RCC 7860 (cell line): ENCODE data around the gene SPTB.

Experiments used
- DNase-seq: peaks from one replicate; pipeline ENCODE4 v3.0.0-alpha.2; 2015; ENCODE audit warnings: low spot score
- FAIRE-seq: peaks from 2 replicates; lab custom pipeline; 2012; peaks lifted over from hg19 to GRCh38; lab: Jason Lieb, UNC

SPTB gene

GRCh38 chr14:64889352-64889751, 9.6 kb upstream of the SPTB start:
- no peak for FAIRE-seq
- DNase-seq = no peak

- DNase-seq = no peak
- FAIRE-seq = no peak
Measured at GRCh38 chr14:64885559-64885958, 5.9 kb upstream of the SPTB start.

- DNase-seq (no peak), FAIRE-seq (no peak)
Measured at GRCh38 chr14:64880221-64881121, 764 bp upstream of the SPTB start.

- DNase-seq = no peak
- no peak for FAIRE-seq
Measured at GRCh38 chr14:64878837-64879634, 671 bp downstream of the SPTB start.

GRCh38 chr14:64877846-64878245, 1.9 kb downstream of the SPTB start:
- DNase-seq = no peak
- FAIRE-seq = no peak

- FAIRE-seq (no peak), DNase-seq (no peak)
Measured at GRCh38 chr14:64875350-64875749, 4.4 kb downstream of the SPTB start.

- DNase-seq (no peak), FAIRE-seq (no peak)
Measured at GRCh38 chr14:64873506-64874219, 6.0 kb downstream of the SPTB start.

GRCh38 chr14:64871344-64871743, 8.4 kb downstream of the SPTB start:
- FAIRE-seq (no peak), DNase-seq (no peak)

GRCh38 chr14:64870160-64870559, 9.5 kb downstream of the SPTB start:
- DNase-seq (no peak), FAIRE-seq (no peak)

DNA sequence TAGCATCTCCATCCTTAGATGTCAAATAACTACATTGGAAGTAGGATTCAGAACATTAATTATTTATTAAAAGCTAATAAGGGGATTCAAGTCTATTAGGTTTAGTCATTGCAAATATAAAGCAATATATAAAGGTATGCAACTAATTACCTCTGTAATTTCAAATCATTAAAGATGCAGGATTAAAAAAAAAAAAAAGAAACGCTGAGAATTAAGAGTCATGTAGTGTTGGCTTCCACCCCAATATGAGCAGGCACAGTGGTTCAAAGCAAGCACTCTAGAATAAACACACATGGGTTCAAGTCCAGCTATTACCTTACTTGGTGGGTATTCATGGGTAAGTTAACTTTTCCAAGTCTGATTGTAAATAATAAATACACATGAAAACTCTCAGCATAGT, 10.9 kb downstream of the SPTB start:
- no peak for FAIRE-seq

GRCh38 chr14:64868379-64868778, 11.3 kb downstream of the SPTB start:
- FAIRE-seq = no peak
- no peak for DNase-seq

More for the DNA sequence above, 10.9 kb downstream of the SPTB start:
- DNase-seq = no peak

DNA sequence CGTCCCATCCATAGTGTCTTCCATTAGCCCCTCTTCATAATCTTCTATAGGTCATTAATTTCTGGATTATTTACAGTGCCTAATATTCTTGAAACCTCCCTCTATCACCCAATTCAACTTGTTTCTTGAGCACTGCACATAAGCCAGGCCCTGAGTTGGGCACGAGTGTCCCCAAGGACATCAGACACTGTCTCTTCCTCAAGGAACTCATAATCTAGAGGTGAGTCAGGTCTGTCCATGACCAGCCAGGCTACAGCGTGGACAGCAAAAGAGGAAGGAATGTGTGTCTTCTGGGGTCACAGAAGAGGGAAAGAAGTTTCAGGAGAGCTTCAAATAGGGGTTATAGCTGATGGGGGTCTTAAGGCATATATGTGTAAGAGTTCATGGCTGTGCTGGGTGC, 12.5 kb downstream of the SPTB start:
- FAIRE-seq (no peak), DNase-seq (no peak)

DNA sequence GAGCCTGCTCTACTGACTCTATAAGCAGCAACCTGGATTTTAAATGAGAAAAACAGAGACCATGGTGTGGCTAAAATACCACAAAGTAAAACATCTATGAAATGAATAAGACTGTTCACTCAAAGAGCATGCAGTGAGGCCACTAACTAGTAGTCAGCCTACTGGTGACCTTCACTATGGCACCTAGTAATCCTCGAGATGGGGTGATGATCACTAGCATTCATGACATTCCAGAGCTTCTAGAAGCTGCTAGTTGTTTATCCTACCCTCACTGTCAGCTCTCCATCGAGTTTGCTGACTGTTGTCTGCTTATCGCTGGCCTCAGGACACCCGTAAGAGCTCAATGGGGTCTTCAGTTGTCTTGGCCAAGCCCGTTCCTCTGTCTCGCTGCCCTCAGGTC, 13.7 kb downstream of the SPTB start:
- DNase-seq (no peak), FAIRE-seq (no peak)

DNA sequence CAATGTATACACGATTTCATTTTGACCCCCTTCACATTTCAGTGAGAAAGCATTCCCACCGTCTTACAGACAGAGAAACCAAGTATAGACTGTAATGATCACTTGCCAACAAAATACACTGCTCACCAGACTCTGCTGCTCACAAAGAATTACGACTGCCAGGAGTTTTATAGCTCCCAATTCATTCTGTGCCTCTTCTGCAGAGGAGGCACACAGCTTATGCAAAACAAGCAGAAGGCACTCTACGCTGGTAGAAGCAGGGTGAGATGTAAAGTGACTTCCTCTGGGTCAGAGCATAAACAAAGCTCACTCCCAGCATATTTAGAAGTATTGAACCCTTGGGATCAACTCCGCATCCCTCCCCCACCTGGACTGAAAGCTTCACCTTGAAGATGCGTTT, 14.6 kb downstream of the SPTB start:
- DNase-seq (no peak), FAIRE-seq (no peak)

GRCh38 chr14:64864258-64864657, 15.4 kb downstream of the SPTB start:
- no peak for DNase-seq
- FAIRE-seq = no peak

GRCh38 chr14:64861916-64862315, 17.8 kb downstream of the SPTB start:
- no peak for DNase-seq
- FAIRE-seq = no peak

DNA sequence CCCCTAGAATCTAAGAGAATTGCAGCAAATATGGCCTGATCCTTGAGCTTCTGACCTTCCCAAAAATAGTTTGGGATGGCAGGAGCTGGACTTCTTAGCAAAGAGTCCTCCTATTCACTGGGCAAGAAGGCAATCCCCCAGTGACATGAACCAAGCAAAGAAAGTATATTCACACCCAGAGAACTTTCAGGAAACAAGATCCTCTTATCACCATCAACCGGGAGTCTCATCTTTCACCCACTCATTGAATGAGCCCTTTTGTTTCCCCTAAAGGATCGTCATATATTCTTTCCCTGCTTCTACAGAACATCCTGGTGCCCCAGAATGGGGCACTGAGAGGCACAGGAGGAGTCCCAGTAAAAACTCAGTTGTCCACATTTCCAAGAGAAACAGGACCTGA, 19.7 kb downstream of the SPTB start:
- no peak for DNase-seq

DNA sequence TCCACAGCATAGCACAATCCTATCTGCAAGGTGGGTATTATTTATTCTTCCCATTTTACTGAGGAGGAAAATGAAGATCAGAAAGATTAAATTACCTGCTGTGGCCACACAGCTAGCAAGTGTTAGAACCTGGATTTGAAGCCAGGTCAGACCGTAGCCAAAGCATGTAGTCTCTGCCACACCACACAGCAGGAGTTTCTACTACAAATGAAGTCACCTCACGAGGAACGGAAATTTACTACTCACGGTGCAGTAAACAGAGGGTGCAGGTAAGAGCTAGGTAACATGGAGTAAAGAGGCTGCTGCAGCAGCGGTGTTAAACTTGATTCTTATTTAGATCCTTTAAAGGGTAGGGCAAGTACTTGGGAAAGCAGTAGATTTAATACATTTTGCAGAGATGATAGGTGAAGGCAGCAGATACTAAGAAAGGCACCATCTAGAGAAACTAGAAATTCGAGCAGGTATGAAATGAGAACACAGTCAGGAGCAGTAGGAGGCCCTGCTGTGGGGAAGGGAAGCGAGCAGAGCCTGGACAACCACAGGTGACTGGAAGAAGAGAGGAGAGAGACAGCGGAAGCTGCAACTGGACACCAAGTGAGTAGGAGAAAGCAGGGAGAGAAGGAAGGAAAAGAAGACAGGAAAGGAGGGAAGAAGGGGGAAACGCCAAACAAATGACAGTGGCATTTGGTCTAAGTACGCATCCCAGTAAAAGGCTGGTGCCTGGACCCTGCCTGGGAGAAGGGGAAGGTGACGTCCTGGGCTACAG, 21.5 kb downstream of the SPTB start:
- no peak for FAIRE-seq

More for the DNA sequence above, 19.7 kb downstream of the SPTB start:
- FAIRE-seq = no peak

DNA sequence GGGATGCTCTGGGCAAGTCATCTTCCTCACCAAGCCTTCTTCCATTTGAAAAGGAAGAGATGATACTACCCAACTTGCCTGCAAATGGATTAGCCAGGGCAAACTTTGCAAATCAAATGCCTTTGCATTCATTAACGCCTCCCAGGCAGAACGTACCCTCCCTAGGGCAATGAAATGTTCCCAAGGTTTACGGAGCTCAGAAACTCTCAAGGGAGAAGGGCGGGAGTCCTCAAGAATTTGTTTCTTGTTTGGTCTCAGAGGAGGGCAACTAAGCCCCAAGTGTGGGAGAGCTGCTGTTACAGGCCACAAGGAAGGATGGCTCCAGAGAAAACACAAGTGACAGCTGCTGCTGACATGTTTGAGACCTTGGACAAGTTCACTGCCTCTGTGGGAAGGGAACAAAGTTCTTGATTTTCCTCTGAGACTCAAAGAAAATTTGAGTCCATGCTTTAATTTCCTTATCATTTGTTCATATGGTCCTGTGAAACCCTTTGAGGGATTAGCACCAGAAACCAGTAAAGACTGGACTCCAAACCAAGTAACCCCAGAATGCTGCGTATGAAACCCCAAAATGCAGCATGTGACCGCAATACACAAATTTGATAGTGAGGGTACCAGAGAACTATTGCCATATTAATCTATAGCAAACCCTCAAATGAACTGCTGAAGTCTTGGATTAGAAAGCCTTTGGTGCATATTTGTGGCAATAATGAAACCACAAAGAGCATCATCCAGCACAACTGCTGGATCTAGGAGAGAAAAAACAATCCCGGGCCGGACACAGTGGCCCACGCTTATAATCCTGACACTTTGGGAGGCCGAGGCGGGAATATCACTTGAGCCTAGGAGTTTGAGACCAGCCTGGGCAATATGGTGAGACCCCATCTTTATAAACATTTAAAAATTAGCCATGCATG, 22.9 kb downstream of the SPTB start:
- DNase-seq = no peak
- FAIRE-seq = no peak

More for the DNA sequence above, 21.5 kb downstream of the SPTB start:
- no peak for DNase-seq
